SH-SY5Y (cell line): ENCODE data around the gene WBP1.

Experiments
- GATA2 ChIP-seq: IDR thresholded peaks from 2 replicates; pipeline ENCODE4 v1.6.1; 2011; ENCODE audit warnings: mild to moderate bottlenecking, low read depth, low read length
- GATA3 ChIP-seq: IDR thresholded peaks from 2 replicates; pipeline ENCODE4 v1.6.1; 2011; ENCODE audit warnings: low read depth, mild to moderate bottlenecking, low read length, moderate library complexity

DNA sequence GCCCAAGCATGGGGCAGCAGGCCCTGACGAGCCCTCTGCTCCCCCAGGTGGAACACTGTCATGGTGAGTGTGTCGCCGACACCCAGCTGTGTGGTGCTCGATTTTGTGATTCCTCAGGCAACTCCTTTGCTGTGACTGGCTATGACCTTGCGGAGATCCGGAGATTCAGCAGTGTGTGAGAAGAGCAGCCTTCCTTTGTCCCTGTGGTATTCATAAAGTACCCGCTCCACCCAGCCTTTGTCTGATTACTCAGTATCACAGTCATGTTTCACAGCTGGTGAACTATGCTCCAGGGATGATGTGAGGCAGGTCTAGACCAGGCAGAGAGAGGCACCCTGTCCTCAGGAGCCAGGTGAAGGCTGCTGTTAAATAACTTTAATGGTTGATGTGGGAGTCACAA lies 32.7 kb upstream of the WBP1 start:
- TF ChIP-seq GATA2 (no peak), GATA3 (no peak)
